CD4-positive, alpha-beta T cell treated with Interleukin-12 subunit alpha and Interleukin-12 subunit beta, for 1 hour (primary cell): ENCODE results near the gene RNF123.
A peak's percentile ranks its signal among the peaks of the same experiment; 100 is the strongest.
"Not testable (repeated sequence)": the region's sequence is repeated elsewhere in the genome, so short reads cannot be mapped to it uniquely, and the experiment has no call there.

Source experiments
- DNase-seq: peaks from one replicate; pipeline ENCODE4 v3.0.0-alpha.2; 2020

RNF123 gene

GRCh38 chr3:49721896-49722781, 32.8 kb downstream of the RNF123 start:
- DNase-seq = no peak

GRCh38 chr3:49722896-49723295, 33.5 kb downstream of the RNF123 start:
- no peak for DNase-seq

DNA sequence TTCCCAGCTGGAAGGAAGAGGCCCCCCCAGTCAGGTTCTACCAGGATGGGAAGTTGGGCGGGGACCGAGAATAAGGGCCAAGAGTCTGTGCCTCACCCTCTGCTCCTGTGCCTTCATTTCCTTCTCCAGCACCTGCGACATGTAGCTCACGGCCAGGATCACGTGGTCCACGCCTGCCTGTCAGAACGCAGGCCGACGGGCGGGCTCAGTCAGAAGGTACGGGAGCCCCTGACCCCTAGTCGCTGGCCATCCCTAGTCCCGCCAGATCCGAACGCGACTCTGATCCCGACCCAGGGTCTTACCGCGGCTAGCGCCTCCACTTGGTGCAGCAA, 33.9 kb downstream of the RNF123 start:
- peak; percentile 66 for DNase-seq

DNA sequence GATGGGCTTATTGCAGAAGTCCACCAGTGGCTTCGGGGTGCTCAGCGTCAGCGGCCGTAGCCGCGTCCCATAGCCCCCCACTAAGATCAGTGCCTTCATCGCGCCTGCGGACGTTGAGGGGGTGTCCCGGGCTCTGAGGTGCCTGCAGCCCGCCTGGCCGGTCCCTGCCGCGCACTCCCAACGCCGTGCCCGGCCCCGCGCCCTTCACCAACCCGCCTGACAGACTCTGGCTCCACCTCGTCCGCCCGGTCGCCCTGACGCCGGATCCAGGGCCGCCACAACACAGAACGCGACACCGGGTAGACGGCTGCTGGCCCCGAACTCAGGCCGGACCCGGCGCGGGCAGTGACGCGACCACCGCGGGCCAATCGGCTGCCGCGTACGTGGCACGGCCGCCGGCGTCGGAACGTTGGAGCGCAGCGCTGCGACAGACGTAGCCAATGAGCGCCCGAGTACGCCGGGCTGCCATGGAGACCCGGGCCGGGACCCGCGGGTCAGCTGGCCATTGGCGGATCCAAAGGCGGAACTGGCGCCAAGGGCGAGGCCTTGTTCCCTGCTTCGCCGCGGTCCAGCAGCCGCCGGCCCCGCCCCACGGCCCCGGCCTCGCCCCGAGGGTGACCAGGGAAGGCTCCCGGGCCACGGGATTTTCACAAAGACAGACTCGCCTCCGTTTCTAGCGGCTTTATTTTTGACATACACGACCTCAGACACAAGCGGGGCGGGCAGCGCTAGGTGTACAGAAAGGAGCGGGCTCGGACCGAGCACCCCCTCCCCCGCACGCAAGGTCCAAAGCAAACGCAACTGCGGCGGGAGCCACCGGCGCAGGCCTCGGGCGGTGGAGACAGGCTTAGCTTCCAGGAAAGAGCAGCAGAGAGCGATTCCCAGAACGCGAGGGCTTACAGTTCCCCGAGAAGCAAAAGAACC, 34.5 kb downstream of the RNF123 start, which contains the start of gene GMPPB:
Gene GMPPB (minus strand): TSS at position 324 of the 924 bp plus-strand sequence. CDS start 225 bp downstream, at position 99.
- DNase-seq = peak; percentile 93

- peak; percentile 61 for DNase-seq
Measured at GRCh38 chr3:49724586-49724985, 35.2 kb downstream of the RNF123 start.

- DNase-seq = no peak
Measured at GRCh38 chr3:49725906-49726681, 36.7 kb downstream of the RNF123 start.

- DNase-seq = no peak
Measured at GRCh38 chr3:49727154-49727923, 38.0 kb downstream of the RNF123 start.

- no peak for DNase-seq
Measured at GRCh38 chr3:49727924-49728361, 38.6 kb downstream of the RNF123 start.

DNA sequence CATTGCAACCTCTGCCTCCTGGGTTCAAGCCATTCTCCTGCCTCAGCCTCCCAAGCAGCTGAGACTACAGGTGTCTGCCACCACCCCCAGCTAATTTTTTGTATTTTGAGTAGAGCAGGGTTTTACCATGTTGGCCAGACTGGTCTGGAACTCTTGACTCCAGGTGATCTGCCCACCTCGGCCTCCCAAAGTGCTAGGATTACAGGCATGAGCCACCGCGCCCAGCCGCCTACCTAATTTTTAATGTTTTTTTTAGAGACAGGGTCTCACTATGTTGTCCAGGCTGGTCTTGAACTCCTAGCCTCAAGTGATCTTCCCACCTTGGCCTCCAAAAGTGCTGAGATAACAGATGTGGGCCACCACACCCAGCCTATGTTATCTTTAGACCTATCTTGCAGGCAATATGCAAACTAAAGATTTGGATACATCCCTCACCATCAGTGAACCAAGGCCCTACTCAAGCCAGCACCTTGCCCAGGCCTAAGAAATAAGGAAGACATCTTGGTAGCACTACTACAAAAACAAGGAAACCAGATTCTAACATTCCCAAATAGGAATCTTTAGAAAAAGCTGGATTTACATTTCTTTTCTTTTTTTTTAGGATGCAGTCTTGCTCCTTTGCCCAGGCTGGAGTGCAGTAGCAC, 40.7 kb downstream of the RNF123 start:
- DNase-seq = no peak

DNA sequence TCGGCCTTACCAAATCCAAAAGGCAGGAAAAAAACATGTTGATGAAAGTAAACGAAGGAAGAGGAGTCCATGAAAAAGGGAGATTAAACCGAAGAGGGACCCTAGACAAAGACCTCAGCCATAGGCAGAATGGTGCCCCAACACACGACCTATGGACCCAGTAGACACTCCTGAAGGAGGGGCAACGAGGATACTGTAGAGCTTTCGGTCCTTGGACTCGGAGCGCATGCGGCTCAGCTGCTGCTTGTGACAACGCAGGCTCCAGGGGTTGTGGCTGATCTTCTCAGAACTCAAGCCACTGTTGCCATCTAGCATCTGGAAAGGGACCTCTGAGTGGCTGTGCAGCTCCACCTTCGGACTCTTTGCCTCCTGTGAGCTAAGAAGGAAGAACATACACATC, 43.2 kb downstream of the RNF123 start:
- no peak for DNase-seq

DNA sequence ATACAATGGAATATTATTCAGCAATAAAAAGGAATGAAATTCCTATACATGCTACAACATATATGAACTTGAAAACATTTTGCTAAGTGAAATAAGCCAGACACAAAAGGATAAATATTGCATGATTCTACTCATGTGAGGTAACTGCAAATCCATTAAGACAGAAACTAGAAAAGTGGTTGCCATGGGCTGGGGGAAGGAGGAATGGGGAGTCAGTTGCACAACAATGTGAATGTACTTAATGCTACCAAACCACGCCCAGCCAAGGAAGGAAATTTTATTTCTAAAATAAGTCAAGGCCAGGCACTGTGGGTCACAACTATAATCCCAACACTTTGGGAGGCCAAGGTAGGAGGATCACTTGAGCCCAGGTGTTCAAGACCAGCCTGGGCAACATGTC, 44.2 kb downstream of the RNF123 start:
- no peak for DNase-seq

GRCh38 chr3:49734752-49735151, 45.4 kb downstream of the RNF123 start:
- no peak for DNase-seq

GRCh38 chr3:49738067-49738713, 48.8 kb downstream of the RNF123 start:
- no peak for DNase-seq

DNA sequence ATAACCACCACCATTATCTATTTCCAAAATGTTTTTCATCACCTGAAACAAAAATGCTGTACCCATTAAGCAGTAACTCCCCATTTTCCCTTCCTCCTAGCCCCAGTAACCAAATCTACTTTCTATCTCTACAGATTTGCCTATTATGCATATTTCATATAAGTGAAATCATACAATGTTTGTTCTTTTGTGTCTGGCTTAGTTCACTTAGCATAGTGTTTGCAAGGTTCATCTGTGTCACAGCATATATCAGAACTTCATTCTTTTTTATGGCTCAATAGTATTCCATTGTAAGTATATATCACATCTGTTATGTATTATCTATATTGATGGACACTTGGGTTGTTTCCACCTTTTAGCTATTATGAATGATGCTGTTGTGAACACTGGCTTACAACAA, 51.1 kb downstream of the RNF123 start:
- DNase-seq = no peak

GRCh38 chr3:49745986-49746385, 56.6 kb downstream of the RNF123 start:
- no peak for DNase-seq

DNA sequence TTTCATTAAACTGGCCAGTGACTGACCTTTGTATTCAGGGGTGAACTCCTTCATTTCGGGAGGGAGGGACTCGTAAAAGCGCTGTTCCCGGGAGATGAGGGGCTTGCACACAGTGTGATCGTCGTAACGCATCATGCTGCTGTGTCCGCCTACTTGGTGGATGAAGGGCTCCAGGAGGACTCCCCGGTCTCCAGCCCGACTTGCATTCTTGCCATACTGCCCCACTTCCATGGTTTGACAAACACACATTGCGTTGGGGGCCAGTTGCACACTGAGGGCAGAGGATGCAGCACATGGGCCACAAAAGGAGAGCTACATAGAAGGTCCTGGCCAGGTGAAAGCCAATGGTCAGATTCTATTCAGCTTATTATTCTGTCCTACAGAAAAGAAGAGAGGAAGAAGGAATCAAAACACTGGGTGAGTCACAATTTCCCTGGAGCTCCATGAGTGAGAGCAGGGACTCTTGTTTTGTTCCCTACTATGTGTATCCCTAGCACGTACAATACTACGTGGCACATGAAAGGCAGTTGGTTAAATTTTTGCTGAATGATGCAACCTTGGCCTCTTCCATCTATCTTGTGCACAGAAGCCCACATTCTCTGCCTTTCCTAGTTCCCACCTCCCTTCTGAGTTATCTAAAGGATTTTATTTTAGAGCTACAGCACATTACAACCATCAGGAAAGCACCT, 58.6 kb downstream of the RNF123 start:
- no peak for DNase-seq

DNA sequence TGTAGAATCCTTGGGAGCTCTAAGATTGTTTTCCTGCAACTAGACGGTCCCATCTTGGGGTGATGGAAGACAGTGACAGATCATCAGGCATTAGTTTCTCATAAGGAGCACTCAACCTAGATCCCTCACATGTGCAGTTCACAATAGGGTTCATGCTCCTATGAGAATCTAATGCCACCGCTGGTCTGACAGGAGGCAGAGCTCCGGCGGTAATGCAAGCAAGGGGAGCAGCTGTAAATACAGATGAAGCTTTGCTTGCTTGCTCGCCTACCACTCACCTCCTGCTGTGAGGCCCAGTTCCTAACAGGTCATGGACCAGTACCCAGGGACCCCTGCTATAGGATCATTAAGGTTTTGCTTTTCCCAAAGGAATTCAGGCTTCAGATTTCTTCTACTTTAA, 59.5 kb downstream of the RNF123 start:
- not testable (repeated sequence) for DNase-seq

DNA sequence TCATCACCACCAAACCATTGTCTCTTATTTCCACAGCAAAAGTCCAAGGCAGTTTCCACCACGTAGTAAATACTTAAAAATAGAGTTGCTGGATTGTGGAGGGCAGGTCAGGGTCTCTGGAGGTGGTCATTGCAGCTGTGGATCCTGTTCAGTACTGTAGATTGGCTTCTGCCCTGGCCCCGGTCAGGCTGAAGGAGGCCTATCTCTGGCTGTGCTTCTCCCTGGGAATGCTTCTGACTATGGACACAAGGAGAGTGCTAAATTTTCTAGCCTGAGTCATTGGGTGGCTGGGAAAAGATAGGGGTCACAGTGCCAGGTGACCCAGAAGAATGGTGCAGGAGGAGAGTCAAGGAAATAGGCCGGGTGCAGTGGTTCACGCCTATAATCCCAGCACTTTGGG, 60.7 kb downstream of the RNF123 start:
- no peak for DNase-seq

DNA sequence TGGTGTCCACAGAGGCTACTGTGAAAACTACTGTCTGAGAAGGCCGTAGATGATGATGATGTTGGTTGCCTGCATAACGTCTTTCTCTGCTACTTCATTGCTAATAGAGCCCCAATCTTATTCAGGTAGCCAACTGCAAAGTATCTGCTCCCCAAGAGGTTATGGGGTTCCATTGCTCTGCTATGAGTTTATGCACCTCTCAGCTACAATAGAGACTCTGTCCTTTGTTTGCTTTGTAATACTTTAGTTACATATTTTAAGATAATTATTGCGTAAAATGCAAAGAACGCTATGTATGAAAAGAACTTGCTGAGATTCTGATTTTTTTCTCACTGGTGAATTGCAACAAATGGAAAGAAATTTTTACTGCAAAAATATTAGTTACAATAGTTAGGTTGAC, 62.1 kb downstream of the RNF123 start:
- DNase-seq = no peak

DNA sequence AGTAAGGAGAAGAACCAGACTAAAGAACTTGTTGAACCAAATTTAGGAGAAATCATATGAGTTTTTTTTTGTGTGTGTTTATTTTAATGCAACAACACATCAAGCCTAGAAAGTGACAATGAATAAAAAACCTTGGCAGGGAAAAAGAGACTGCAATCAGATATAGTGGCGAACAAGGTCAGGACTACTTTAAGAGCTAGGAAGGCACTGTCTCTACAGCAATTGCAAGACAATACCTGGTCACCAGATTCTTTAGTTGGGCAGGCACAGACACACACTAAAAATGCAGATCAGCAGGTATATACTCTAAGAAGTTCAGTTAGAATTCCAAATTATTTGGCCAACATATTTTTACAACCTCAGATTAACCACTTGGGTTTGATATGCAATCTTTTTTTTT, 65.2 kb downstream of the RNF123 start:
- no peak for DNase-seq
